ENCODE results near the gene DSCAML1.

The DSCAML1 gene

DNA sequence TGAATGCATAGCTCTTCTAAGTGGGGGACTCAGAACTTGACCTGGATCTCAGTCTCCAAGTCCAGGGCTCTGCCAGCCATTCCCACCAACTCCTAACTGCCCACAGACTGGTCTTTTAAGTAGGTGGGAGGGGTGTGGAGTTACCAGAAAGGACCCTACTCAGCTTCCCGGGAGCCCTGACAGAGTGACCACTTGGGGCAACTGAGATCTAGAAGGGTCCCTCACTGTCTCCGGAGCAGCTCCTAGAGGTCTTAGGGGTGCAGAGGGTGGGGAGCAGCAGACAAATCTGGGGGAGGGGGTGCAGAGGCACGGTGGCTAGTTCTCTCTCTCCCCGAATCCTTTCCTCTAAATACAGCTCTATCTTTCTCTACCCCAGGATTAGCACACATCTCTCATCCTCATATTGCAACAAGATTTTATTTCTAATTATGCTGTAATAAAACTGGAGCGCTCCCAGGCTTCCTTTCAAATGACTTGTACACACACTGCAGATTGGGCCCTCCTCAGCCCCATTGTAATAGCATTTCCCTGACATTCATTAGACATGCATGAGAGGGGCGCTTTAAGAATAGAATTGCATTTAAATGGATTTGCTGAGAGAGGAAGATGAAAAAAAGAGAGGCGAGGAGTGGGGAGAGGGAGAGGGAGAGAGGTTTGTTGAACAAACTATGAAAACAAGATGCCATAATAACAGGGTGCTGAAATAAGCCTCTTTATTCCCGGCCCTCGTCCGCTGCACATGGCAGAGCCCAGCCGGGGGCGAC lies 250.4 kb downstream of the DSCAML1 start:
- H3K4ac ChIP-seq (ENCODE audit: low read depth, low read length): no peak overlapping the region
- no peak overlapping the region for H3K23ac ChIP-seq (ENCODE audit: low read length)
- H4K8ac ChIP-seq (ENCODE audit: low read depth, low read length): no peak overlapping the region
- H3K4me2 ChIP-seq (ENCODE audit: low read length): no peak overlapping the region
- 100% methylated on average over 1 of the region's 12 CpGs for WGBS (ENCODE audit: extremely low coverage, insufficient coverage, insufficient read length)
- no peak overlapping the region for H3K18ac ChIP-seq (ENCODE audit: low read length)
- H2BK120ac ChIP-seq (ENCODE audit: insufficient read depth, low read length, poor library complexity): no peak overlapping the region
- H4K12ac ChIP-seq (ENCODE audit: low read depth, low read length): no peak overlapping the region
- no peak overlapping the region for H3K27ac ChIP-seq (ENCODE audit: low read depth, low read length)
- no peaks in the 10 kb centered on the region for H3K79me2 ChIP-seq (ENCODE audit: control insufficient read depth, insufficient read depth, low read length, poor library complexity)
- no peak overlapping the region for H2BK5ac ChIP-seq (ENCODE audit: low read depth, low read length, poor library complexity)
- H3K14ac ChIP-seq (ENCODE audit: low read length): no peak overlapping the region
- H2AFZ ChIP-seq (ENCODE audit: insufficient read depth, low read length, poor library complexity): no peak overlapping the region
- no peaks in the 10 kb centered on the region for H3K79me1 ChIP-seq (ENCODE audit: low read length)
- H2BK12ac ChIP-seq (ENCODE audit: low read length): no peak overlapping the region
- H3K4me1 ChIP-seq (ENCODE audit: control insufficient read depth in 1 of 2, insufficient read depth in 2 of 2, low read length in 2 of 2): no peaks in the 10 kb centered on the region
- H3K9me3 ChIP-seq (ENCODE audit: insufficient read depth, low read depth, low read length): peaks cover 3% of the 10 kb centered on the region
- H3K36me3 ChIP-seq (ENCODE audit: control insufficient read depth in 1 of 2, insufficient read depth in 2 of 2, low read length in 2 of 2): no peaks in the 10 kb centered on the region
- H3K9ac ChIP-seq (ENCODE audit: low read length): no peak overlapping the region
- no peak overlapping the region for H4K91ac ChIP-seq (ENCODE audit: low read depth, low read length)
- no peak overlapping the region for H2AK5ac ChIP-seq (ENCODE audit: low read length)
- no peak overlapping the region for H3K4me3 ChIP-seq (ENCODE audit: low read depth, low read length)
- H3K27me3 ChIP-seq (ENCODE audit: insufficient read depth, low read length): no peaks in the 10 kb centered on the region
- no peak for DNase-seq

DNA sequence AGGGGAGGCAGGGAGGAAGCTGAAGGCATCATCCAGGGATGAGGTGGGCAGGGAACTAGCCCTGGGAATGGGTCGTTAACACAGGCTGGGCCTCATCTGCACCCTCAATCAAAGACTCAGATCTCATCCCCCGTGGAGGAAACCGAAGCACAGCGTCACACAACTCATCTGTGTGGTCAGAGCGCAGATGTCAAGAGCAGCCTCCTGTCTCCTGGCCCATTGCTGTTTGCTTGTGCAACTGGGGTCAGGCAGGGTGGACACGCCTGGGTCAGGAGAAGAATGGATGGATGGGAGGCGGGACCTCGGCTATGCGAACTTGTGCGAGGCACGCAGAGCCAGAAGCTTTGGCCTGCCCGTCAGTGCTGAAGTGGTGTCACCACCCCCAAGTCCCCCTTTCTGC lies 251.3 kb downstream of the DSCAML1 start:
- no peaks in the 10 kb centered on the region for H3K27me3 ChIP-seq (ENCODE audit: insufficient read depth, low read length)
- no CpG with 5 or more reads among the region's 12 CpGs for WGBS (ENCODE audit: extremely low coverage, insufficient coverage, insufficient read length)

DNA sequence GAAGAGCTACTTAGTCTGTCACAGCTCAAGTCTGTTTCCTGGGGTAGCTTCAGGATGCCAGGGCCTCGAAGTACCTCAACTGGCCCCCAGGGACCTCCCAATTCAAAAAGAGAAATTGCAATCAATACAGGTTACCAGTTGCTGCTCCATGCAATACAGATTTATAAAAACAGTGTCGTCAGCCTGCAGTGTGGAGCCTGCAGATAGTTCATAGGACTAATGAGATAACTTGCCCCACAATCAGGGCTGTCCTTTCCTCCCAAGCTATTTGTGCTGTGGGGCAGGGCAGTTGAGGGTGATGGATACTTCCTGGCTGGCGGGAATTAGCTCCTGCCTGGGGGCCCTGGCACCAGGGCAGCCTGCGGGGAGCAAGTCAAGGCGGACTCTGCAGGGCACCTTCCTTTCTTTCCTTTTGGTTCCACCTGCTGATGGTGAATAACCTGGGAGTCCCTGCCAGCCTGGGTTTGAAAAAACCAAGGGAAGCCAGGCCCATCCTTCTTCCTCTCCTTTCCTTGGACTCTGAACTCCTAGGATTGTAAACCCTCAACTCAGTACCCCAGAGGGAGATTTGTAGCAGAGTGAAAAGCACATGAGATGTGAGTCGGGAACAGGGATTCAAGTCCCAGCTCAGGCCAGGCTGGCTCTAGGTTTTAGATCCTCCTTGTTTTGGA lies 252.8 kb downstream of the DSCAML1 start:
- H3K9me3 ChIP-seq (ENCODE audit: insufficient read depth, low read depth, low read length): peaks cover 5% of the 10 kb centered on the region
- no peak overlapping the region for H3K9ac ChIP-seq (ENCODE audit: low read length)
- no peak overlapping the region for H3K4me2 ChIP-seq (ENCODE audit: low read length)
- H2AK5ac ChIP-seq (ENCODE audit: low read length): no peak overlapping the region
- H3K4me1 ChIP-seq (ENCODE audit: control insufficient read depth in 1 of 2, insufficient read depth in 2 of 2, low read length in 2 of 2): no peaks in the 10 kb centered on the region
- H2BK120ac ChIP-seq (ENCODE audit: insufficient read depth, low read length, poor library complexity): no peak overlapping the region
- no peak overlapping the region for H3K4me3 ChIP-seq (ENCODE audit: low read depth, low read length)
- no peaks in the 10 kb centered on the region for H3K79me1 ChIP-seq (ENCODE audit: low read length)
- no peak overlapping the region for H3K27ac ChIP-seq (ENCODE audit: low read depth, low read length)
- H4K8ac ChIP-seq (ENCODE audit: low read depth, low read length): no peak overlapping the region
- H3K14ac ChIP-seq (ENCODE audit: low read length): no peak overlapping the region
- no CpG with 5 or more reads among the region's 6 CpGs for WGBS (ENCODE audit: extremely low coverage, insufficient coverage, insufficient read length)
- H2BK12ac ChIP-seq (ENCODE audit: low read length): no peak overlapping the region
- no peak overlapping the region for H3K18ac ChIP-seq (ENCODE audit: low read length)
- no peak for DNase-seq
- H2BK5ac ChIP-seq (ENCODE audit: low read depth, low read length, poor library complexity): no peak overlapping the region
- H3K23ac ChIP-seq (ENCODE audit: low read length): no peak overlapping the region
- H4K91ac ChIP-seq (ENCODE audit: low read depth, low read length): no peak overlapping the region
- H3K27me3 ChIP-seq (ENCODE audit: insufficient read depth, low read length): no peaks in the 10 kb centered on the region
- no peaks in the 10 kb centered on the region for H3K79me2 ChIP-seq (ENCODE audit: control insufficient read depth, insufficient read depth, low read length, poor library complexity)
- H2AFZ ChIP-seq (ENCODE audit: insufficient read depth, low read length, poor library complexity): no peak overlapping the region
- H3K36me3 ChIP-seq (ENCODE audit: control insufficient read depth in 1 of 2, insufficient read depth in 2 of 2, low read length in 2 of 2): no peaks in the 10 kb centered on the region
- H4K12ac ChIP-seq (ENCODE audit: low read depth, low read length): no peak overlapping the region
- H3K4ac ChIP-seq (ENCODE audit: low read depth, low read length): no peak overlapping the region

More for the DNA sequence above, 251.3 kb downstream of the DSCAML1 start:
- peaks cover 3% of the 10 kb centered on the region for H3K9me3 ChIP-seq (ENCODE audit: insufficient read depth, low read depth, low read length)
- DNase-seq: no peak
- H3K18ac ChIP-seq (ENCODE audit: low read length): no peak overlapping the region
- no peak overlapping the region for H2BK5ac ChIP-seq (ENCODE audit: low read depth, low read length, poor library complexity)
- no peak overlapping the region for H3K14ac ChIP-seq (ENCODE audit: low read length)
- H4K12ac ChIP-seq (ENCODE audit: low read depth, low read length): no peak overlapping the region
- H3K4ac ChIP-seq (ENCODE audit: low read depth, low read length): no peak overlapping the region
- H2BK120ac ChIP-seq (ENCODE audit: insufficient read depth, low read length, poor library complexity): no peak overlapping the region
- no peak overlapping the region for H3K27ac ChIP-seq (ENCODE audit: low read depth, low read length)
- no peak overlapping the region for H2BK12ac ChIP-seq (ENCODE audit: low read length)
- no peak overlapping the region for H3K4me2 ChIP-seq (ENCODE audit: low read length)
- H3K4me1 ChIP-seq (ENCODE audit: control insufficient read depth in 1 of 2, insufficient read depth in 2 of 2, low read length in 2 of 2): no peaks in the 10 kb centered on the region
- no peak overlapping the region for H4K8ac ChIP-seq (ENCODE audit: low read depth, low read length)
- no peak overlapping the region for H3K23ac ChIP-seq (ENCODE audit: low read length)
- no peak overlapping the region for H4K91ac ChIP-seq (ENCODE audit: low read depth, low read length)
- no peak overlapping the region for H3K9ac ChIP-seq (ENCODE audit: low read length)
- H2AFZ ChIP-seq (ENCODE audit: insufficient read depth, low read length, poor library complexity): no peak overlapping the region
- H3K79me2 ChIP-seq (ENCODE audit: control insufficient read depth, insufficient read depth, low read length, poor library complexity): no peaks in the 10 kb centered on the region
- no peaks in the 10 kb centered on the region for H3K36me3 ChIP-seq (ENCODE audit: control insufficient read depth in 1 of 2, insufficient read depth in 2 of 2, low read length in 2 of 2)
- H3K79me1 ChIP-seq (ENCODE audit: low read length): no peaks in the 10 kb centered on the region
- no peak overlapping the region for H3K4me3 ChIP-seq (ENCODE audit: low read depth, low read length)
- no peak overlapping the region for H2AK5ac ChIP-seq (ENCODE audit: low read length)

DNA sequence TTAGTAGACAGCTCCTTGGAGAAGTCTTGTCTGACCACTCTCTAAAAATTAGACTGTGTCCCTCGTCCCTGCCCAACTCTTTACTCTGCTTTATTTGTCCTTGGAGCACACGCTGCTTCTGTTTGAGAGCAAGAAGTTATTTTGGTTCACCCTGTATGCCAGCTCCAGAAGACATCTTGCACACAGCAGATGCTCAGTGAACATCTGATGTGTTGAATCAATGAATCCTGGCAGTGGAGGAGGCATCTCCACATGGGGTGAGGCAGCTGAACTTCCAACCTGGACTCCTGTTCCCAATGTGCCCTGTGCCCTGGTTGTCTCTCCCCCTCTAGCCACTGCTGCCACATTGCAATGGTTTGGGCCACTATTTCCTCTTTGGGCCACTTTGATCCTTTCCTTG lies 255.8 kb downstream of the DSCAML1 start:
- Histone ChIP-seq H2AFZ (ENCODE audit: insufficient read depth, low read length, poor library complexity) (no peak overlapping the region), H3K79me1 (ENCODE audit: low read length) (no peaks in the 10 kb centered on the region), H3K23ac (ENCODE audit: low read length) (no peak overlapping the region), H3K36me3 (ENCODE audit: control insufficient read depth in 1 of 2, insufficient read depth in 2 of 2, low read length in 2 of 2) (no peaks in the 10 kb centered on the region), H4K91ac (ENCODE audit: low read depth, low read length) (no peak overlapping the region), H3K9ac (ENCODE audit: low read length) (no peak overlapping the region), H2BK120ac (ENCODE audit: insufficient read depth, low read length, poor library complexity) (no peak overlapping the region), H2BK5ac (ENCODE audit: low read depth, low read length, poor library complexity) (no peak overlapping the region), H3K27me3 (ENCODE audit: insufficient read depth, low read length) (no peaks in the 10 kb centered on the region), H4K12ac (ENCODE audit: low read depth, low read length) (no peak overlapping the region), H3K4me2 (ENCODE audit: low read length) (no peak overlapping the region), H2AK5ac (ENCODE audit: low read length) (no peak overlapping the region), H3K27ac (ENCODE audit: low read depth, low read length) (no peak overlapping the region), H3K4me1 (ENCODE audit: control insufficient read depth in 1 of 2, insufficient read depth in 2 of 2, low read length in 2 of 2) (no peaks in the 10 kb centered on the region), H2BK12ac (ENCODE audit: low read length) (no peak overlapping the region), H4K8ac (ENCODE audit: low read depth, low read length) (no peak overlapping the region), H3K79me2 (ENCODE audit: control insufficient read depth, insufficient read depth, low read length, poor library complexity) (no peaks in the 10 kb centered on the region), H3K4ac (ENCODE audit: low read depth, low read length) (no peak overlapping the region), H3K14ac (ENCODE audit: low read length) (no peak overlapping the region), H3K4me3 (ENCODE audit: low read depth, low read length) (no peak overlapping the region), H3K9me3 (ENCODE audit: insufficient read depth, low read depth, low read length) (peaks cover 6% of the 10 kb centered on the region), H3K18ac (ENCODE audit: low read length) (no peak overlapping the region)
- no peak for DNase-seq
- WGBS (ENCODE audit: extremely low coverage, insufficient coverage, insufficient read length): no CpG with 5 or more reads among the region's 2 CpGs
